HG03520 (cell line): ENCODE data around the gene TBX18.

Experiments
- ATAC-seq: cut with Tn5 transposase; IDR thresholded peaks from one replicate; pipeline ENCODE4 v1.9.1; 2021; ENCODE audit warnings: mild to moderate bottlenecking, moderate library complexity; ENCODE audit not compliant: unreplicated experiment

The TBX18 gene

GRCh38 chr6:84773133-84773430, 8.7 kb upstream of the TBX18 start:
- ATAC-seq = no peak

- no peak for ATAC-seq
These were observed 8.2 kb upstream of the TBX18 start for GRCh38 chr6:84772428-84773132.

- no peak for ATAC-seq
These were observed 7.5 kb upstream of the TBX18 start for GRCh38 chr6:84771756-84772356.

GRCh38 chr6:84771125-84771755, 6.8 kb upstream of the TBX18 start:
- no peak for ATAC-seq

- ATAC-seq = no peak
These were observed 6.1 kb upstream of the TBX18 start for GRCh38 chr6:84770521-84770920.

GRCh38 chr6:84769306-84769705, 4.9 kb upstream of the TBX18 start:
- no peak for ATAC-seq

- ATAC-seq = no peak
These were observed 4.2 kb upstream of the TBX18 start for GRCh38 chr6:84768442-84769174.

- ATAC-seq = no peak
These were observed 3.3 kb upstream of the TBX18 start for GRCh38 chr6:84767526-84768201.

GRCh38 chr6:84766799-84767525, 2.6 kb upstream of the TBX18 start:
- ATAC-seq = no peak

GRCh38 chr6:84766118-84766798, 1.9 kb upstream of the TBX18 start:
- no peak for ATAC-seq

GRCh38 chr6:84763886-84764331, 489 bp downstream of the TBX18 start:
- ATAC-seq = no peak

GRCh38 chr6:84763003-84763885, 1.2 kb downstream of the TBX18 start:
- no peak for ATAC-seq

- no peak for ATAC-seq
These were observed 2.0 kb downstream of the TBX18 start for GRCh38 chr6:84762220-84763002.

- no peak for ATAC-seq
These were observed 5.9 kb downstream of the TBX18 start for GRCh38 chr6:84758486-84758885.

GRCh38 chr6:84756877-84757276, 7.5 kb downstream of the TBX18 start:
- ATAC-seq = no peak

- no peak for ATAC-seq
These were observed 7.9 kb downstream of the TBX18 start for GRCh38 chr6:84756466-84756865.

GRCh38 chr6:84753173-84753572, 11.2 kb downstream of the TBX18 start:
- no peak for ATAC-seq
